AG10803 (cell line): ENCODE results near the gene PCSK4.
"Not testable (repeated sequence)": the region's sequence is repeated elsewhere in the genome, so short reads cannot be mapped to it uniquely, and the experiment has no call there.

Experiments
- DNase-seq: peaks from one replicate; pipeline ENCODE4 v3.0.0; 2010; ENCODE audit warnings: low read depth
- H3K4me3 ChIP-seq: 2 replicates; pipeline ENCODE4 v1.5.1; 2011; ENCODE audit warnings: mild to moderate bottlenecking, low read length, control low read depth
- TF ChIP-seq, protein P1 (sequence below): conservative IDR thresholded peaks from 2 replicates; pipeline ENCODE4 v1.5.1; 2011; ENCODE audit warnings: mild to moderate bottlenecking, low read length, control low read depth, inconsistent platforms

The PCSK4 gene

DNA sequence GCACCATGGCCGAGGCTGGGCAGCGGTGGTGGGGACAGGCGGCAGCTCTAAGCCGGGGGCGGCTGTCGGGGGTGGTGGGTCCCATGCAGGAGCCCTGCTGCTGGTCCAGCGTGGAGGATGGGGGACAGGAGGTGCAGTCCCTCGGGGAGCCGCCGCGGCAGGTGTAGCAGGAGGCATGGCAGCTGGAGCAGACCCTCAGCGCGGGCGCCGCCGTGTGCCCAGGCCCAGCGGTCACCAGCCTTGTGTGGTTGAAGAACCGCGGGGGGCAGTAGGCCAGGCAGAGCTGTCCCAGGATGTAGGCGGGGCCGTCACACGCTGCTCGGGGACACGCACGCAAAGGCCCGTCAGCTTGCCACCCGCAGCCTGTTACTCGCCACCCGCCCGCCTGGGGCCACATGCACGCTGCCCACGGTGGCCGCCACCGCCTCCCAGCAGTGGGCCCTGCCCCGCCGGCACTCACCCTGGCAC lies 8.2 kb downstream of the PCSK4 start:
- TF ChIP-seq, protein P1, sequence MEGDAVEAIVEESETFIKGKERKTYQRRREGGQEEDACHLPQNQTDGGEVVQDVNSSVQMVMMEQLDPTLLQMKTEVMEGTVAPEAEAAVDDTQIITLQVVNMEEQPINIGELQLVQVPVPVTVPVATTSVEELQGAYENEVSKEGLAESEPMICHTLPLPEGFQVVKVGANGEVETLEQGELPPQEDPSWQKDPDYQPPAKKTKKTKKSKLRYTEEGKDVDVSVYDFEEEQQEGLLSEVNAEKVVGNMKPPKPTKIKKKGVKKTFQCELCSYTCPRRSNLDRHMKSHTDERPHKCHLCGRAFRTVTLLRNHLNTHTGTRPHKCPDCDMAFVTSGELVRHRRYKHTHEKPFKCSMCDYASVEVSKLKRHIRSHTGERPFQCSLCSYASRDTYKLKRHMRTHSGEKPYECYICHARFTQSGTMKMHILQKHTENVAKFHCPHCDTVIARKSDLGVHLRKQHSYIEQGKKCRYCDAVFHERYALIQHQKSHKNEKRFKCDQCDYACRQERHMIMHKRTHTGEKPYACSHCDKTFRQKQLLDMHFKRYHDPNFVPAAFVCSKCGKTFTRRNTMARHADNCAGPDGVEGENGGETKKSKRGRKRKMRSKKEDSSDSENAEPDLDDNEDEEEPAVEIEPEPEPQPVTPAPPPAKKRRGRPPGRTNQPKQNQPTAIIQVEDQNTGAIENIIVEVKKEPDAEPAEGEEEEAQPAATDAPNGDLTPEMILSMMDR = no peak
- DNase-seq = no peak
- H3K4me3 ChIP-seq = no peak overlapping the region

DNA sequence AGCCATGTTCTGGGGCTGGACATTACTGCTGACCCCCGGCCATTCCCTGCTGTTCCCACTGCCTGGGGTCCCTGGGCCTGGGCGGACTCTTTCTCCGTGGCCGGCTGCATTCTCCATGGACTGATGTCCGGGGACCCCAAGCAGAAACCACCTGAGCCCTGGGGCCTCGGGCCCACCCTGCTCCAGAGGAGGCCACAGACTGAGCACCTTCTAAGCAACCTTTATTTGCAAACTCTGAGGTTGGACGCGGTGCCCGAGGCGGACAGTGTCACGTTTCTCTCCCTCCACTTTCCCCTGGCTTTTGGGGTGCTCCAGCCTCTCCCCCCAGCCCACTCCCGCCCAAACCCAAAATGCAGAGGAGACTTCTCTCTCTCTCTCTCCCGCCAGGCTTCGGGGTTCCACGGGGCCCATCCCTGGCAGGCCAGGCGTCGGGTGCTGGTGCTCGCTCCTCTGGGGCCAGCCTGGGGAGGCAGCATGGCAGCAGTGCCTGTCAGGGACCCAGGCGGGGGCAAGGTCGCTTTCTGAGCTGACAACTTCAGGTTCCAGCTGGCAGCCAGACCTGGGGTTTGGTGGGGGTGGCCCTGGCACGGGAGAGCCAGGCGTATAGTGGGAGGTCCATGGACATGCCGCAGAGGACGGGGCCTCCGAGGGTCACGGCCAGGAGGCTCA lies 8.8 kb downstream of the PCSK4 start:
- DNase-seq = no peak
- TF ChIP-seq, protein P1 = no peak
- H3K4me3 ChIP-seq = no peak overlapping the region

DNA sequence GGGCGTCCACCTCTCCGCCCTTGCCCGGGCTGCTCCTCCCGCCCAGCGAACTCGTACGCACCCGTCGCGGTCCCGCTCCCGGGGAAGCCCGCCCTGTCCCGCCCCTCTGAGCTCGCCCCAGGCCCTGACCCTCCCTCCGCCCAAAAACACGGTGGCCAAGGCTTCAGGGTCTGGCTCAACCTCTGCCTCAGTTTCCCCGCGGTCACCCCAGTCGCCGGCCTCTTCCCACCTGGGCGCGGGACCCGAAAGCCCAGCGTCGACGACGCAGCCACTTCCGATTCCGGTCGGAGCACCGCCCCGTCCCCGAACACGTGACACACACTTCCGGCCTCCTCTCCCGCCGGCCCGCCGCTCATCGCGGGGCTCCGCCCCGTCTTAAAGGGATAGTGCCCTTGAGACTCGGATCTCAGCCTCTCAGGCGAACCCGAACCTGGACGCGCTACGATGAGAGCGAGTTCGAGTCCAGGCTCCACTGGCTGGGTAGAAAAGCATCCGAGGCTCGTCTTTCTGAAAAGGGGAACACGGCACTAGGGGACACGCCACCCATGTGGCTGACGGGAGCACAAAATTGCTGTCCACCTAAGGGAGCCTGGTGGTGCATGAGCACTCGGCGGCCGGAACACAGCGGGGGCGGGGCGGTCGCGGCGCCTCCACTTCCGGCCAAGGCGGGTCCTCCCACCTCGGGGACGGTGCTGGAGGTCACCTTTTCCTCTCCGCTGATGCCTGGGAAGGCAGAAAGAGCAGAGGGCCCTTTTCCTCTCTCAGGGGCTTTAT lies 11.0 kb downstream of the PCSK4 start, which contains the start of gene C19orf25:
TSS of gene C19orf25 (minus strand) at position 282 of the 774 bp plus-strand sequence. CDS start 312 bp downstream, outside the sequence.
- peak within 1 kb of the TSS; percentile 85 for H3K4me3 ChIP-seq
- TF ChIP-seq, protein P1 = no peak
- peak; percentile 92 for DNase-seq

DNA sequence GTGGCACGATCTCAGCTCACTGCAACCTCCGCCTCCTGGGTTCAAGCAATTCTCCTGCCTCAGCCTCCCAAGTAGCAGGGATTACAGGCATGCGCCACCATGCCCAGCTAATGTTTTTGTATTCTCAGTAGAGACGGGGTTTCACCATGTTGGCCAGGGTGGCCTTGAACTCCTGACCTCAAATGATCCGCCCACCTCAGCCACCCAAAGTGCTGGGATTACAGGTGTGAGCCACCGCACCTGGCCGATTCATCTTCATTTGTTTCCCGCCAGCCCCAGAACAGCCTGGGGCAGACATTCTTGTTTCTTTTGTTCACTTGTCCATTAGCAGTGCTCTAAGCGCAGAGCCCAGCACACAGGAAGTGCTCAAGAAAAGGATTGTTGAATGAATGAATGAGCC lies 13.1 kb downstream of the PCSK4 start:
- DNase-seq, H3K4me3 ChIP-seq: not testable (repeated sequence)

DNA sequence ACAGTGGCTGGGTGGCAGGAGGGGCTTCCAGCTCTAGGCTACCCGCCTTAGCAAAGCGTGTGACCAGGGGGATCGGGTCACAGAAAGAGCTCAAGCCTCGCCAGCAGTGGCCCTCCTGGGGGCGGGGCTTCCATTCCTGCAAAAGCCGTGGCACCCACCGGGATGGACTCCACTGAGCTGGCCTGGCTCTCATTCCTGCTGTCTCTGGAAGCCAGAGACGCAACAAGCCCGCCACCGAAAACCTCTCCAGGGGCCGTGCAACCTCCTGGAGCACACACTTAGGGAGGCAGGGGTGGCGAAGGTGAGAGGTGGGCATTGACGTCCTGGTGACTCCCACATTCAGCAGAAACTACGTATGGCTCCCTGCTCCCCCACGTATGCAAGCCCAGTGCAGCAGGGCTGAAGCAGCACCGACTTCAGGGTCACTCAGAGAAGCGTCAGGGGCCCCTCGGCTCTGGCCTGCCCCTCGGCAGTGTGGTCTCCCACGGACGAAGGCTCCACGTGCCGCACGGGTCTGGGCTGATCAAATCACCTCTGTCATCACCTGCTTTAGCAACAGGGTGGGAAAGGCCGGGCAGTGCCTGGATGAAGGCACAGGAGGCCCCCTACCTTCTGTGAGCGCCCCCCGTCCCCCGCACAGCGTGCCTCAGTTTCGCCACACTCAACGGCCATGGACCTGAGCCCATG lies 14.3 kb downstream of the PCSK4 start:
- TF ChIP-seq, protein P1 = no peak
- DNase-seq = no peak
- H3K4me3 ChIP-seq = no peak overlapping the region

DNA sequence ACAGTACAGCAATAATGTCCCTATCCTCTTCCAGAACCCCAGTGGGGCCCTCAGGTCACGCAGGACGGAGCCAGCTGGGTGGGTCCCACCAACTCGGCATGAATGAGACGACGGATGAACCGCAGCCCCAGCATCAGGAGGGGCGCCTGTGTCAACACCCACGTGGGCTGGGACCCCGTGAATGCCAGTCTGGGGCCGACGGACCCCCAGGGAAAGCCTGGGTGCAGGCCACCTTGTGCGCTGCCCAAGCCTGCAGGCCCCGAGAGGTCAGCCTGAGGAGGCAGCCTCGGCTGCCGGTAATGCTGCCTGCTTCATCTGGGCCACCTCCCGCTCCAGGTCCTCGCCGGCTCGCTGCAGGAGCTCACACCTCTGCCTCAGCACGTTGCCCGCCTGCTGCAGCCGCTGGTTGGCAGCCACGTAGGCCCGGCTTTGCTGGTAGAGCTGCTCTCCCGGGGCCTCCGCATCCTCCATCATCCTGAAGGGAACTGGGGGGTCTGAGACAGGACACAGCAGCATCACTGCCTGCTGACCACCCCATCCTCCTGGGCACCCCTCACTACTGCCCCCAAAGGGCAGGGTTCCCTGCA lies 15.3 kb downstream of the PCSK4 start:
- H3K4me3 ChIP-seq = no peak overlapping the region
- no peak for DNase-seq
- TF ChIP-seq, protein P1 = no peak

DNA sequence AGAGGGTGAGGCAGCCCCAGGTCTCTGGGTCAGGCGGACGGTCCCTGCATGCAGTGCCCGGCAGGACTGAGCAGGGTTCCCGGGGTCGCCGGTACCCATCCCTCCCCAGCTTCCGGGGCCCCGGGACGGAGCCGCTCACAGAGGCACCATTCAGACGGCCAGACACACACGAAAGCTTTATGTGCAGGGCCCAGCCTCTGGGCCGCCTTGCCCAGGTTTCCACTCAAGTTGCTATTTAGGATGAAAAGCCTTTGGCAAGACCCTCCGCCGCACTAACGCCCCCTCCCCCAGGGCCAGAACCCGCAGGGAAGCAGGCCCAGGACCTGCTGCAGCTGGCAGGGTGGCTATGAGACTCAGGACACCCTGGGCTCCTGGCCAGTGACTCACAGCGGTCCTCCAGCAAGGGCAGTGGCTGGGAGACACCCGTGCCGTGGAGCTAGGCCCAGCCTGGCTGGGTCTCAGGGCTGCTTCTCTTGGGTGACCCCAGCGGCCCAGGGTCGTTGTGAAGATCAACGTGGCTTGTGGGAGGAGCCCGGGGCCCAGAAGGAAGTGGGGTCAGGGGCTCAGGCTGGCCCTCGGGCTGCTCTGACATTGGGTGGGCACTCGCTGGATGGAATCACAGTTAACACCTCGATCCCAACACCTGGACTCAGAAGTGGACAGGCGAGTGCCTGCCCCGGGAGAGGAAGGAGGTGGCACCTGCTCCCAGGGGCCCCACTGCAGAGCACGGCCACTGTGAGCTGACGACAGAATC lies 16.0 kb downstream of the PCSK4 start:
- TF ChIP-seq, protein P1 = no peak
- no peak overlapping the region for H3K4me3 ChIP-seq
- DNase-seq = no peak
